WTC11 (cell line): ENCODE results near the gene TCHP.

Experiments used
- CREB1 ChIP-seq: sonication (generic); formaldehyde crosslinking; IDR thresholded peaks from 2 replicates; pipeline ENCODE4 v1.8.0; 2023; ENCODE audit warnings: mild to moderate bottlenecking, missing genetic modification reagents
- ELF4 ChIP-seq: sonication (generic); formaldehyde crosslinking; IDR thresholded peaks from 2 replicates; pipeline ENCODE4 v1.8.1; 2022; ENCODE audit warnings: low read depth, mild to moderate bottlenecking, moderate library complexity, missing genetic modification reagents
- NR1H2 ChIP-seq: sonication (generic); formaldehyde crosslinking; IDR thresholded peaks from 2 replicates; pipeline ENCODE4 v1.9.0; 2021; ENCODE audit warnings: mild to moderate bottlenecking, moderate library complexity, missing genetic modification reagents
- ZBTB21 ChIP-seq: sonication (generic); formaldehyde crosslinking; IDR thresholded peaks from 2 replicates; pipeline ENCODE4 v1.8.1; 2023; ENCODE audit warnings: mild to moderate bottlenecking, missing genetic modification reagents, borderline replicate concordance
- TF ChIP-seq, protein P1 (sequence below): fragments of 200-600 bp; IDR thresholded peaks from 2 replicates; pipeline ENCODE4 v1.8.0; 2022; ENCODE audit warnings: antibody characterized with exemption
- TF ChIP-seq, protein P2 (sequence below): sonication (generic); formaldehyde crosslinking; IDR thresholded peaks from 2 replicates; pipeline ENCODE4 v1.8.0; 2022; ENCODE audit warnings: mild to moderate bottlenecking, missing genetic modification reagents
- TF ChIP-seq, protein P3 (sequence below): sonication (generic); formaldehyde crosslinking; IDR thresholded peaks from 2 replicates; pipeline ENCODE4 v1.8.1; 2022; ENCODE audit warnings: mild to moderate bottlenecking, missing genetic modification reagents, moderate library complexity, borderline replicate concordance

- TF ChIP-seq, protein P1, sequence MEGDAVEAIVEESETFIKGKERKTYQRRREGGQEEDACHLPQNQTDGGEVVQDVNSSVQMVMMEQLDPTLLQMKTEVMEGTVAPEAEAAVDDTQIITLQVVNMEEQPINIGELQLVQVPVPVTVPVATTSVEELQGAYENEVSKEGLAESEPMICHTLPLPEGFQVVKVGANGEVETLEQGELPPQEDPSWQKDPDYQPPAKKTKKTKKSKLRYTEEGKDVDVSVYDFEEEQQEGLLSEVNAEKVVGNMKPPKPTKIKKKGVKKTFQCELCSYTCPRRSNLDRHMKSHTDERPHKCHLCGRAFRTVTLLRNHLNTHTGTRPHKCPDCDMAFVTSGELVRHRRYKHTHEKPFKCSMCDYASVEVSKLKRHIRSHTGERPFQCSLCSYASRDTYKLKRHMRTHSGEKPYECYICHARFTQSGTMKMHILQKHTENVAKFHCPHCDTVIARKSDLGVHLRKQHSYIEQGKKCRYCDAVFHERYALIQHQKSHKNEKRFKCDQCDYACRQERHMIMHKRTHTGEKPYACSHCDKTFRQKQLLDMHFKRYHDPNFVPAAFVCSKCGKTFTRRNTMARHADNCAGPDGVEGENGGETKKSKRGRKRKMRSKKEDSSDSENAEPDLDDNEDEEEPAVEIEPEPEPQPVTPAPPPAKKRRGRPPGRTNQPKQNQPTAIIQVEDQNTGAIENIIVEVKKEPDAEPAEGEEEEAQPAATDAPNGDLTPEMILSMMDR, result no peak
- TF ChIP-seq, protein P2, sequence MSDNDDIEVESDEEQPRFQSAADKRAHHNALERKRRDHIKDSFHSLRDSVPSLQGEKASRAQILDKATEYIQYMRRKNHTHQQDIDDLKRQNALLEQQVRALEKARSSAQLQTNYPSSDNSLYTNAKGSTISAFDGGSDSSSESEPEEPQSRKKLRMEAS (CRISPR knock-in tag), result no peak
- no peak for TF ChIP-seq ZBTB21 (CRISPR knock-in tag)
- TF ChIP-seq CREB1, result no peak
- TF ChIP-seq, protein P3, sequence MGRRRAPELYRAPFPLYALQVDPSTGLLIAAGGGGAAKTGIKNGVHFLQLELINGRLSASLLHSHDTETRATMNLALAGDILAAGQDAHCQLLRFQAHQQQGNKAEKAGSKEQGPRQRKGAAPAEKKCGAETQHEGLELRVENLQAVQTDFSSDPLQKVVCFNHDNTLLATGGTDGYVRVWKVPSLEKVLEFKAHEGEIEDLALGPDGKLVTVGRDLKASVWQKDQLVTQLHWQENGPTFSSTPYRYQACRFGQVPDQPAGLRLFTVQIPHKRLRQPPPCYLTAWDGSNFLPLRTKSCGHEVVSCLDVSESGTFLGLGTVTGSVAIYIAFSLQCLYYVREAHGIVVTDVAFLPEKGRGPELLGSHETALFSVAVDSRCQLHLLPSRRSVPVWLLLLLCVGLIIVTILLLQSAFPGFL (CRISPR knock-in tag), result no peak
- no peak for TF ChIP-seq NR1H2 (CRISPR knock-in tag)
- TF ChIP-seq ELF4, result no peak
Measured at GRCh38 chr12:109905301-109905700, 5.2 kb downstream of the TCHP start.
